Stimulated activated CD4-positive, alpha-beta T cell treated with anti-CD3 and anti-CD28 coated beads, Interleukin-12 subunit alpha, Interleukin-12 subunit beta, amount 100 ng/mL, for 48 hours (primary cell): ENCODE results near the gene ACAP1.
"Not testable (repeated sequence)": the region's sequence is repeated elsewhere in the genome, so short reads cannot be mapped to it uniquely, and the experiment has no call there.

ENCODE experiments used
- DNase-seq, 3 donors: peaks; one replicate each; pipeline ENCODE4 v3.0.0-alpha.2; 2020; ENCODE audit warnings: low read depth in 2 of 3, low spot score in 1 of 3

Gene ACAP1

DNA sequence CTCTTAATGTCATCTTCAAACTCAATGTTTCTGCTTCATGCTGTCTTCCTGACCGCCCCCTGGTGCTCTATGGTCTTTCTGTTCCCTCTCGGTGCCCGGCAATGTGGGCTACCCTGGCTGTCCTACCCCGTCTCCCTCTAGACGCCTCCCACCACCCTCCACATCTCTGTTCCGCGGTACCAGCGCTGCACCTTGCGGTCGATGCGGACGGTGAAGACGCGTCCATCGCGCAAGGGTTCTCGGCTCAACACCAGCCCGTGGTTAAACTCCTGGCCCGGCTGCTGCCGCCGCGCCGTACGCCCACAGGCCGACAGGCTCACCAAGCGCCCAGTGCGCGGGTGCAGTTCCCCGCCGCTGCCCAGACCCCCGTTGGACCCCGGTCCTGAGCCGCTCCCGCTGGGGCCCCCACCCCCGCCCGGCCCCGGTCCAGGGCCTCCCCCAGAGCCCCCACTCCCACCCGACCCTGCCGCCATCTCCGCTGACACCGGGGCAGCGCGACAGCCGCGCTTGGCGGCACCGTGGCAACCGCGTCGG, 7.4 kb upstream of the ACAP1 start, which contains the start of gene NEURL4:
Gene NEURL4, minus strand, starts transcription at position 496 of the 534 bp plus-strand sequence. Its CDS starts 23 bp downstream, at position 473.
- no peak for DNase-seq

GRCh38 chr17:7329374-7329996, 6.8 kb upstream of the ACAP1 start:
- peak; percentile 93 to 96 (median 94) for DNase-seq

DNA sequence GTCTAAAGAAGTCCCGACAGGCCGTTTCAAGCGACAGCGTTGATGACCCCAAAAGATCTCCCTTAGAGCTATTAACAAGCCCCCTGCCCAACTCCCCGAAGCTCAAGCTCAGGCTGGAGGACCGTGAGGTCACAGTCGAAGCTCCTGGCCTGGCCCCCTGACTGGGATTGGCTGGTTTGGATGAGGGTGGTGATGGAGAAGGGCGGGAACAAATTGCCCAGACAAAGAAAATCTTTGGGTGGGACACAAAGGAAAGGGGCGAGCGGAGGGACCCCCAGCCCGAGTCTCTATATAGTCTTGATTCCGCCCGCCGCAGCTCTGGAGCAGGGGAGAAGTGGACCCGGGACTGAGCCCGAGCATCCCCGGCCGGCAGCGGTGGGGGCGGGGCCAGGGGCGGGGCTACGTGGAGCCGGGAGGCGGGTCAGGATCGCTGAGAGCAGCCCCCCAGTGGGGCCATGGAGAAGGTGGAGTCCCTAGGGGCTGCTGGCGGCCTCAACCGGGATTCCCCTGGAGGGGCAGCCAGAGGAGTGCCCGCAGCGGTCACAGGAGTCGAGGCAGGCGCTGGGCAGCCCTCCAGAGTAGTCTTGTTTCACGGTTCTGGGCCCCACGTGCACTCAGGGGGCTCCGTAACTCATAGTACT, 6.2 kb upstream of the ACAP1 start:
- DNase-seq: peak; percentile 63 to 76 (median 71)

DNA sequence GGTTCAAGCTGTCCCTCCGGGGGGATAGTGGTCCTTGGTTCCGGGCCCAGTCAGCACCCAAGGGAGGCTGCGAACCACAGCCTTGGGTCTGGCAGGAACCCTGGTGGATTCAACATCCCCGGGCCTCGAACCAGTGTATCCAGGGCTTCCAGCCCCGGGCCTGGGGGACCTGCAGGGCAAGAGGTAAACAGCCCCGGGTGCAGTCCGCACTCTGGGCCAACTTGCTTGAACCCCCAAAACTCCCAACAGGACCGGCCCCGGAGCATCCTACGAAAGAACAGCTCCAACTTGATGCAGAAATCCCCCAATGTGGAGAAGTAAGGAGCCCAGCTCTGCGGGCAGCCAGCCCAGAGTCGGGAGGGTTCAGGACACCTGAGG, 5.7 kb upstream of the ACAP1 start:
- no peak for DNase-seq

DNA sequence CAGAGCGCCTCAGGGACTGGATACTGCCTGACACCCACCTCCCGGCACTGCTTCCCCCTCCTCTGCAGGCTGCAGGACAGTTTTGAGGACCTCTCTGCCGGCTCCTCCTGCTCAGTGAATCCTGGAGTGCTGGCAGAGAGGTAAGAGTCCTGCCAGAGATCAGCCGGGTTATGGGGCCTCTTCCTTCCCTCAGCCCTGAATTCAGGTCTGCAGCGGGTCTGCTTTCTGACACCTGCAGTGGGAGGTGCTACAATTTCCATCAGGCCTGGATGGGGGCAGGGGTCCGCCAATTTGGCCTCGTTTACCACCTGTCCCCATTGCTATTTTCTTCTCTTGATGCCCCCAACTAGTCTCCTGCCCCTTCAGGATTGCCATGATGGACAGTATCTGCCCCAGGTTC, 4.2 kb upstream of the ACAP1 start:
- DNase-seq: no peak

DNA sequence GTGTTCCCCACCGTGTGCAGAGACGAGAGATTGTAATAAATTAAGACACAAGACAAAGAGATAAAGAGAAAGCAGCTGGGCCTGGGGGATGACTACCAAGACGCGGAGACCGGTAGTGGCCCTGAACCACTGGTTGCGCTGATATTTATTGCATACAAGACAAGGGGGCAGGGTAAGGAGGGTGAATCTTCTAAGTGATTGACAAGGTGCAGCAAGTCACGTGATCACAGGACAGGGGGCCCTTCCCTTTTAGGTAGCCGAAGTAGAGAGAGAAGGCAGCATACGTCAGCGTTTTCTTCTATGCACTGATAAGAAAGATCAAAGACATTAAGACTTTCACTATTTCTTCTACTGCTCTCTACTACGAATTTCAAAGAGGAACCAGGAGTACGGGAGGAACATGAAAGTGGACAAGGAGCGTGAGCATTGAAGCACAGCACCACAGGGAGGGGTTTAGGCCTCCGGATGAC, 3.7 kb upstream of the ACAP1 start:
- peak in 1 of 3 donors; percentile 27 for DNase-seq

- no peak for DNase-seq
Measured at GRCh38 chr17:7334938-7335538, 1.3 kb upstream of the ACAP1 start.

DNA sequence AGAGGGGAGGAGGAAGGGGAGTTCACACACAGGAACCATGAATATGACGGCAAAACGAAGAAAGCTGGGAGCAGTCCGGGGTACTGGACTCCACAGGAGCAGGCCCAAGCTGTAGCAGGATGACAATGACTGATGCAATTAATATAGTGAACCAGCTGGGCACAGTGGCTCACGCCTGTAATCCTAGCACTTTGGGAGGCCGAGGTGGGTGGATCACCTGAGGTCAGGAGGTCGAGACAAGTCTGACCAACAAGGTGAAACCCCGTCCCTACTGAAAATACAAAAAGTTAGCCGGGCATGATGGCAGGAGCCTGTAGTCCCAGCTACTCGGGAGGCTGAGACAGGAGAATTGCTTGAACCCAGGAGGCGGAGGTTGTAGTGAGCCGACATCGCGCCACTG, 564 bp upstream of the ACAP1 start:
- DNase-seq: not testable (repeated sequence)

GRCh38 chr17:7337600-7337999, 1.3 kb downstream of the ACAP1 start:
- not testable (repeated sequence) for DNase-seq

- no peak for DNase-seq
Measured at GRCh38 chr17:7340179-7340578, 3.9 kb downstream of the ACAP1 start.

GRCh38 chr17:7341842-7342241, 5.5 kb downstream of the ACAP1 start:
- DNase-seq: no peak

DNA sequence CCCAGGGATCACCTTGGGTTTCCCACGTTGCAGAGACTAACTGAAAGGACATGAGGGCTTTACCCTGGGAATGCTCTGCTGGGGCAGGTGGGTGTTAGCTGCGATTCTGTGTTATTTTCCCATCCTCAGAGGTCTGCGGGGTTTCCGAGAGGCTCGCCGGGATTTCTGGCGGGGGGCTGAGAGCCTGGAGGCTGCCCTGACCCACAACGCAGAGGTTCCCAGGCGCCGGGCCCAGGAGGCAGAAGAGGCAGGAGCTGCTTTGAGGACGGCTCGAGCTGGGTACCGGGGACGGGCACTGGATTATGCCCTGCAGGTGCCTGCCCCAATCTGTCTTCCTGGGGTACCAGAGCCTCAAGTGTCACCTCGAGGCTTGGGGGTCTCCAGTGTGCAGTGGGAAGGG, 6.9 kb downstream of the ACAP1 start:
- DNase-seq: no peak

DNA sequence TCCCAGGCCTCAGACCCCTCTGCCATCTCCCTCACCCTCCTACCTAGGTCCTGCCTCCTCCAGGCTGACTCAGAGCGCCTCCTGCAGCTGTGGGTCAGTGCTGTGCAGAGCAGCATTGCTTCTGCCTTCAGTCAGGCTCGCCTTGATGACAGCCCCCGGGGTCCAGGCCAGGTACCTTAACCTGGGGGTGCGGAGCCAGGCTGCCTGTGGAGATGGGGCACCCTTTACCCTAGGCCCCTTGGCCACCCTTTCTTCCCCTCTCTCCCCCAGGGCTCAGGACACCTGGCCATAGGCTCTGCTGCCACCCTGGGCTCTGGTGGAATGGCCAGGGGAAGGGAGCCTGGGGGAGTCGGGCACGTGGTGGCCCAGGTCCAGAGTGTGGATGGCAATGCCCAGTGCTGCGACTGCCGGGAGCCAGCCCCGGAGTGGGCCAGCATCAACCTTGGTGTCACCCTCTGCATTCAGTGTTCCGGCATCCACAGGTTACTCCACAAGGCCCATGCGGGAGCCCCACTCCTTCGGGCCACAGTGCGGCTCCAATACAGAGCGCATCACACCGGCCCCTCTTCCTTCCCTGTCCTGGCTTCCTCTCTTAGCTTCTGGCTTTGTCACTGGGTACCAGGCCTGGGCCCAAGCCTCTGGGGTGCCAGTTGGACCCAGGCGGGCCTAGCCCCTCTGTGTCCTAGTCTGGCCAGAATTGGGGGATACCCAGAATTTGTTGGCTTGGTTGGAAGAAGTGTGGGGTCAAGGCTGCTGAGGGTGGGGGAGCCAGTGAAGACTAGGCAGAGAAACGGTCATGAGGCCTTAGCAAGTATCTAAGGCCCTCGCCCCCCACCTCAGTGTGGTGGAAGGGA, 10.7 kb downstream of the ACAP1 start:
- no peak for DNase-seq

GRCh38 chr17:7347630-7348477, 11.5 kb downstream of the ACAP1 start:
- DNase-seq: no peak

- no peak for DNase-seq
Measured at GRCh38 chr17:7348478-7349242, 12.3 kb downstream of the ACAP1 start.

GRCh38 chr17:7351665-7352502, 15.6 kb downstream of the ACAP1 start, which contains the start of gene KCTD11:
KCTD11 (plus strand) TSS chr17:7352162.
- DNase-seq: peak; percentile 59 to 76 (median 69)

- DNase-seq: no peak
Measured at GRCh38 chr17:7352503-7352889, 16.2 kb downstream of the ACAP1 start.

GRCh38 chr17:7352910-7353635, 16.7 kb downstream of the ACAP1 start:
- DNase-seq: no peak
